Aorta (tissue), 5 donors: Measurements from ENCODE around the gene BCKDHA. TPM values are rescaled to one million over a fixed set of nuclear protein-coding genes. Genes with fewer than 3 reads are reported as not detected.

Experiments
- ATAC-seq: fragments of 200-7000 bp; cut with Tn5 transposase; one replicate; pipeline ENCODE4 v1.9.1; 2022; ENCODE audit warnings: moderate library complexity; ENCODE audit not compliant: low FRiP score
- DNase-seq, 2 donors: peaks; one replicate each; pipeline ENCODE4 v3.0.0-alpha.2; 2020
- H3K27ac ChIP-seq, 2 donors: one replicate each; pipeline ENCODE4 v1.5.1; 2013; ENCODE audit warnings: low read length in 2 of 2, mild to moderate bottlenecking in 2 of 2, moderate library complexity in 2 of 2, control low read depth in 1 of 2, inconsistent platforms in 1 of 2, low read depth in 1 of 2
- H3K27me3 ChIP-seq, 2 donors: one replicate each; pipeline ENCODE4 v1.6.1; 2013; ENCODE audit warnings: control low read depth in 1 of 2, low read length in 1 of 2, mild to moderate bottlenecking in 1 of 2, moderate library complexity in 1 of 2; ENCODE audit not compliant: insufficient read depth in 2 of 2, control insufficient read depth in 1 of 2
- H3K36me3 ChIP-seq, 2 donors: one replicate each; pipeline ENCODE4 v1.6.1; 2013; ENCODE audit warnings: control low read depth in 1 of 2, low read length in 1 of 2, mild to moderate bottlenecking in 1 of 2; ENCODE audit not compliant: insufficient read depth in 2 of 2, control insufficient read depth in 1 of 2
- H3K4me1 ChIP-seq, 2 donors: one replicate each; pipeline ENCODE4 v1.6.1; 2013; ENCODE audit warnings: low read length in 2 of 2, control low read depth in 1 of 2, mild to moderate bottlenecking in 1 of 2, moderate library complexity in 1 of 2; ENCODE audit not compliant: insufficient read depth in 2 of 2, control insufficient read depth in 1 of 2
- H3K4me3 ChIP-seq, 2 donors: one replicate each; pipeline ENCODE4 v1.5.1; 2013; ENCODE audit warnings: low read length in 2 of 2, control low read depth in 1 of 2, mild to moderate bottlenecking in 1 of 2
- H3K9me3 ChIP-seq: one replicate; pipeline ENCODE4 v1.6.1; 2013; ENCODE audit warnings: mild to moderate bottlenecking, low read length; ENCODE audit not compliant: control insufficient read depth
- WGBS, 2 donors: extraction: QIAGEN DNeasy Blood & Tissue Kit; methylation state at CpG; one replicate each; pipeline ENCODE4 v1.1.7; 2013; 5-methylcytosine and 5-hydroxymethylcytosine counted together
- intact Hi-C, 2 donors: fragments of 100-400 bp; cut with DNase I; formaldehyde crosslinking; loops; one replicate each; pipeline versions ENCODE4 v1.14.2 to v1.15.0; 2022
- polyA plus RNA-seq, 2 donors: library from polyadenylated mRNA; stranded (reverse); fragments of 200-250 nt; gene quantifications; one replicate each; pipeline ENCODE4 v1.2.3, GENCODE V29; 2013
- total RNA-seq, 2 donors: library from RNA; stranded (reverse); fragmentation: NEBNext Ultra II Directional; extraction: Animal tissue kit (Norgen Biotek cat#: 25700); gene quantifications; one replicate each; pipeline ENCODE4 v1.2.1, GENCODE V29; 2021
- donor health status: healthy with polysubstance abuse.
- donor health status: Bipolar disorder and iron deficiency.
- donor health status: DM: no; HTN: no; CAD: no.
- donor health status: DM: no; HTN: no; CAD: no.
- donor health status: DM: yes; HTN: yes; CAD: no.

The BCKDHA gene
- total and polyA plus RNA-seq, 4 donors, result 11.1 to 50.6 (median 13.4) TPM

DNA sequence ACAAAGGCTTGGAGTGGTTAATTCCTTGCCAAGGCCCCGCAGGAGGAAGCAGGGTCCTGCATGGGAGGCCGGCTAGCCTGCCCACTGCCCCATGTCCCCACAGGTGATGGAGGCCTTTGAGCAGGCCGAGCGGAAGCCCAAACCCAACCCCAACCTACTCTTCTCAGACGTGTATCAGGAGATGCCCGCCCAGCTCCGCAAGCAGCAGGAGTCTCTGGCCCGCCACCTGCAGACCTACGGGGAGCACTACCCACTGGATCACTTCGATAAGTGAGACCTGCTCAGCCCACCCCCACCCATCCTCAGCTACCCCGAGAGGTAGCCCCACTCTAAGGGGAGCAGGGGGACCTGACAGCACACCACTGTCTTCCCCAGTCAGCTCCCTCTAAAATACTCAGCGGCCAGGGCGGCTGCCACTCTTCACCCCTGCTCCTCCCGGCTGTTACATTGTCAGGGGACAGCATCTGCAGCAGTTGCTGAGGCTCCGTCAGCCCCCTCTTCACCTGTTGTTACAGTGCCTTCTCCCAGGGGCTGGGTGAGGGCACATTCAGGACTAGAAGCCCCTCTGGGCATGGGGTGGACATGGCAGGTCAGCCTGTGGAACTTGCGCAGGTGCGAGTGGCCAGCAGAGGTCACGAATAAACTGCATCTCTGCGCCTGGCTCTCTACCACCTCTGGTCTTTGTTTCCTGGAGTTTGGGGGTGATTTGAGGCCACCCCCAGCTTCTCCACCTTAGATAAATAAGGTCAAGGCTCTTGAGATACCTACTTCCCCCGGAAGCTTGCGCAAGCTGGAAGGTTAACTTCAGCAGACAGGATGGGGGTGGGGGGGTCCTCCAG, 26.9 kb downstream of the BCKDHA start:
- no peak for ATAC-seq
- no peak overlapping the region for H3K4me3 ChIP-seq
- H3K9me3 ChIP-seq, result no peaks in the 10 kb centered on the region
- no peaks in the 10 kb centered on the region for H3K4me1 ChIP-seq
- no peak for DNase-seq
- no peak overlapping the region for H3K27ac ChIP-seq
- intact Hi-C loops, result loop anchor here in 1 of 2 donors (5.0 kb wide), 1 partner anchor 72 kb away; the partner anchor contains the start of gene TGFB1
- WGBS, 2 donors, result 85 to 89% methylated on average over 20 to 21 of the region's 21 CpGs
- H3K36me3 ChIP-seq, result peaks cover 0 to 4% of the 10 kb centered on the region in 2 donors
- no peaks in the 10 kb centered on the region for H3K27me3 ChIP-seq

DNA sequence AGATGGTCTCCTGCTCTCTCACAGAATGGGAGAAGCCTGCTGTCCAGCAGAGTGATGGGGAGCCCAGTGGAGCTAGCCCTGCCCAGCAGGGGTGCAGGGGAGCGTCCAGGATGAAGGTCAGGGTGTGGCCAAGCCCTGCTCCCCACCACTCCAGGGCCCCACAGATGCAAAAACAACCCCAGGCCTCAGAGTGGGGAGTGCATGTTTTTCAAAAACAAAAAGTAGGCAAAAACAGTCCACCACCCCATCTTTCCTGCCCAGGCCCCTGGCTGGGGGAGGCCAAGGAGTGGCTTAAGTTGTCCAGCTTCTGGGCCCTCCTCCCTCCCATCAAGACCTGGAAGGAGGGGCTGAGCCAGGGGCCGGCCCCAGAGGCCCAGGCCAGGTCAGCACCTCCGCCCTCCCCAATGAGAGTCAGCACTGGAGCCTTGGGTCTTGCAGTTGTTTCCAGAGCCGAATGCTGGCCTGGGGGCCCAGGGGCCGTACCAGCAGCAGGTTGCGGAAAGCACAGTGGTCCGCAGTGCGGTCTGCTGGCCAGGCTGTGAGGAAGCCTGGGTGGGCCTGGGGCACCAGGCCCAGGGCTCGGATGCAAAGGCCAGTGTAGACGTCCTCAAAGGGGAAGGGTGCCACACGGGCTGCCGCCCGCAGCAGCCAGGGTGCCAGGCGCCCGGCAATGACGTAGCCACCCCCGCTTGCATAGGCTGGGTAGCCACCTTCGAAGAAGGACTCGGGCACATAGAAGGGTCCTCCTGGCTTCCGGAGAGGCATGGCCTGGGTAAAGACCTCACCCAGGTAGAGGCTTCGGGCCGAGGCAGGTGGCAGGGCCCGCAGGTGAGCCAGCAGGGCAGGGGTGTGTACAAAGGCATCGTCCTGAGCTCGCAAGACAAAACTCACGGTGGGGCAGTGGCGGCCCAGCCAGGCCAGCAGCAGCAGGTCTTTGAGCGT, 27.8 kb downstream of the BCKDHA start:
- ATAC-seq (no peak), DNase-seq (no peak)
- no peaks in the 10 kb centered on the region for H3K4me1 ChIP-seq
- 89 to 90% methylated on average over 28 of the region's 28 CpGs for WGBS, 2 donors
- no peaks in the 10 kb centered on the region for H3K27me3 ChIP-seq
- intact Hi-C loops, result loop anchor here in 1 of 2 donors (5.0 kb wide), 1 partner anchor 73 kb away; the partner anchor contains the start of gene TGFB1
- no peak overlapping the region for H3K4me3 ChIP-seq
- H3K36me3 ChIP-seq, result peaks cover 0 to 2% of the 10 kb centered on the region in 2 donors
- H3K27ac ChIP-seq, result no peak overlapping the region
- H3K9me3 ChIP-seq, result no peaks in the 10 kb centered on the region

DNA sequence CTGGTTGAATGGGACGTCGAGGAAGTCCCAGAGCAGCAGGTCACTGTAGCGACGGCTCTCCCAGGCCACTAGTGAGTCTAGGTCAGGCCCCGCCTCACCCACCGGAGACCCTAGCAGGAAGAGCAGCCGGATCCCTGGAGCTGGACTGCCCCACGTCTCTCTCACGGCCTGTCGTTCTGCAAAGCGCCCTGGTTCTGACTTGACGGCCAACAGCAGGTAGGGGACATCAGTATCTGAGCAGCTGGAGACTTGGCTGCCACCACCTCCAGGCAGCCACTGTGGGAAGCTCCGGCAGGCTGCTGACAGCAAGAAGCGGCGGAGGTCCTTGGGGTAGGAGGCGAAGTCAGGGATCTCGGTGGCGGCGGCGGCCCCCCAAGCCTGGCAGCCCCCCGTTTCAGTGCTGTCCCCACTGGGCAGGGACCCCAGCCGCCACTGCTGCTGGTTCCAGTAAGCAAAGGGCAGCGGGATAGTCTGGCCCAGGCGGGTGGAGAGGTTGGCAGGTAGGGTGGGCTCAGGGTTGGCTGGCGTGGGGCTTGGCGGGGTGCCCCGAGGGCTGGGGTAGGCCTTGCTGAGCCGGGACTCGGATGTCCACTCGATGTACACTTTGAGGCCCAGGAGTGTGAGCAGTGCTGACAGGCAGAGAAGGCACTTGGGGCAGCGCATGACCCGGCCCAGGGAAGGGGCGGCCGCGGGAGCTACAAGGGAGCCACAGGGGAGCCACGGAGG, 28.7 kb downstream of the BCKDHA start:
- H3K36me3 ChIP-seq, result peaks cover 0 to 2% of the 10 kb centered on the region in 2 donors
- no peak overlapping the region for H3K27ac ChIP-seq
- H3K4me1 ChIP-seq, result no peaks in the 10 kb centered on the region
- no peak for ATAC-seq
- H3K4me3 ChIP-seq, result peak overlapping the region in 1 of 2 donors; percentile 33
- intact Hi-C loops, result loop anchor here in 1 of 2 donors (5.0 kb wide), 1 partner anchor 74 kb away; the partner anchor contains the start of gene TGFB1
- 75% methylated on average over 34 to 36 of the region's 36 CpGs for WGBS, 2 donors
- no peak for DNase-seq
- H3K9me3 ChIP-seq, result no peaks in the 10 kb centered on the region
- H3K27me3 ChIP-seq, result no peaks in the 10 kb centered on the region

DNA sequence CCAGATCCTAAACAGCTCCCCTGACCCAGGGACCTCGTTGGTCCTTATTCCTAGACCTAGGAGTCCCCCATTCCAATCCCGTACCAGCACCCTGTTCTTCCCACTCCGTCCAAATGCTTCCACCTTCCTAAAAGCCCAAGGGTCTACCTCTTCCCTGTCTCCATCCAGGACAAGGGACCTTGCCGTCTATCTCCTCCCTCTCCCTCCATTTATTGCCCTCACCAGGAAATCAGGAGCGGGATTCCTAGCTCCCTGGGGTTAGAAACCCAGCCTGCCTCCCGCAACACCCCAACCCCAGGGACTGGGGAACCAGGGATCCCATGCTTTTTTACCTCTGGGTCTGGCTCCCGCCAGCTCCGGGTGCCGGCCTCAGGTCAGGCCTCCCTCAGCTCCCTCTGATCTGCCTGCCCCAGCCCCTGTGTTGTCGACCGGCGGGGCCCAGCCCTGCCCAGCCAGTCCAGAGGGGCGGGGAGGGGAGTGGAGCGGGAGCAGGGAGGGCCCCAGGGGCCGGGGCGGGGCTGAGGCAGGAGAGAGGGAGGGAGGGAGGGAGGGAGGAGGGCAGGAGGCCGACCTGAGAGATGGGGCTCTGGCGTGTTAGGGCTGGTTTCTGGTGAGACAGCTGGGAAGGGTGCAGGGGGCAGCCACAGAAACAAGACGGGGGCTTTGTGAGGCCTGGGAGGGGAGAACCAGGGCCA, 29.5 kb downstream of the BCKDHA start, which contains the start of gene B3GNT8:
B3GNT8 (minus strand) TSS at position 423 of the 695 bp plus-strand sequence. CDS start 596 bp downstream, outside the sequence.
- Histone ChIP-seq H3K36me3 (peaks cover 0 to 2% of the 10 kb centered on the region in 2 donors), H3K4me3 (peak within 1 kb of the TSS; percentile 33 to 53), H3K4me1 (no peaks in the 10 kb centered on the region), H3K27me3 (no peaks in the 10 kb centered on the region), H3K27ac (peak within 1 kb of the TSS in 1 of 2 donors; percentile 48), H3K9me3 (no peaks in the 10 kb centered on the region)
- intact Hi-C loops, result loop anchor here in 1 of 2 donors (5.0 kb wide), 1 partner anchor 75 kb away; the partner anchor contains the start of gene TGFB1
- 4 to 6% methylated on average over 15 to 19 of the region's 19 CpGs for WGBS, 2 donors
- ATAC-seq, result peak; percentile 94
- peak; percentile 92 to 94 for DNase-seq

DNA sequence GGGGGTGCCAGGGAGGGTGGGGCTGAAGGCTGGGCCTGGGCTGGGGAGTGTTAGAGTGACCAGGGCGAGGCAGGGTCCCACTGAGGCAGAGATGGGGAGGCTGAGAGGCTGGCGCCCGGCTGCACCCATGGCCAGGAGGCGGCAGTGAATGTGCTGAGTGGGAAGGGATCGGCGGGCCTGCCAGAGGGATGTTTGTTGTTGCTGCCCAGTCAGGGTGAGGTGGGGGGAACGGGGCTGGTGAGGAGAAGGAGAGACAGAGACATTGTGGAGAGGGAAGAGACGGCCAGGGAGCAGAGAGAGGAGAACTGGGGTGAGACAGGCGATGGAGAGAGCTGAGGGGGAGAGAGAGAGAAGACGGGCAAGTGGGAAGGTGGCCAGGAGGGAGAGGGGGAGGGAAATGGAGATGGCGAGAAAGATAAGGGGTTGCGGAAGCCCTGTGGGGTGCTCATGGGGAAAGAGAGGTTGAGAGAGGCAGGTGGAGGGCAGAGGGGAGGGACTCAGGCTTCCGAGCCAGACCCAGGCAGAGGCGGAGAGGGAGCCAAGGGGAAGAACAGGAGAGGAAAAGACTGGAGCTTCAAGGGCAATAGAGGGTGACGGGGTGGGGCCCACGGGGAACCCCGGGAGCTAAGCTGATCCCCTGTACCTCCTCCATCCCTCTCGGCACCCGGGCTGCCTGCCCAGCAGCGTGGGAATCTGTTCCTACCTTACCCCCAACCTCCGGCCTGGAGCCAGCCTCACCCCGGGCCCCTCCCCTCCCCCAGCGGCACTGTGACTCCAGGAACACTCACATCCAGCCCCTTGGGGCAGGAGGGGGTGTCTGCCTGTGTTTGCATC, 30.2 kb downstream of the BCKDHA start:
- intact Hi-C loops, result loop anchor here in 1 of 2 donors (5.0 kb wide), 1 partner anchor 76 kb away; the partner anchor contains the start of gene TGFB1
- no peaks in the 10 kb centered on the region for H3K4me1 ChIP-seq
- ATAC-seq, result peak; percentile 47
- H3K36me3 ChIP-seq, result peaks cover 0 to 2% of the 10 kb centered on the region in 2 donors
- no peaks in the 10 kb centered on the region for H3K27me3 ChIP-seq
- H3K9me3 ChIP-seq, result no peaks in the 10 kb centered on the region
- 1 to 2% methylated on average over 22 to 23 of the region's 23 CpGs for WGBS, 2 donors
- peak in 1 of 2 donors; percentile 83 for DNase-seq
- peak overlapping the region; percentile 33 to 53 for H3K4me3 ChIP-seq
- H3K27ac ChIP-seq, result peak overlapping the region in 1 of 2 donors; percentile 41

DNA sequence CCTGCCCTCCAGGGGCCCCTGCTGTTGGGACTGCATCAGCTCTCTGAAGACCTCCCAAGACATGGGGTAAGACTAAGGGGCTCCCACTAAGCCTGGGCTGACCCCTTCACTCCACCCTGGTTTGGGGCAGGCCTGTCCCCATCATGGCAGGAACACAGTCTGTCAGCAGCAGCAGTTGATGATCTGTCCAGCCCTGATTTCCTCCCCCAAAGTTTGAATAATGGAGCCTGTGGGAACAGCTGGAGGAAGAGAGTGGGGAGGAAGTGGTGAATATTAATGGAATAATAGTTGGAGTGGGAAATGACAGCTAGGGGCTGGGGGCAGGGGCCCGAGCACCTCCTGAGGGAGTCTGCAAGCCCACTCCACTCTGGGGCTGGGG, 30.9 kb downstream of the BCKDHA start:
- 43 to 64% methylated on average over 1 of the region's 1 CpG for WGBS, 2 donors

DNA sequence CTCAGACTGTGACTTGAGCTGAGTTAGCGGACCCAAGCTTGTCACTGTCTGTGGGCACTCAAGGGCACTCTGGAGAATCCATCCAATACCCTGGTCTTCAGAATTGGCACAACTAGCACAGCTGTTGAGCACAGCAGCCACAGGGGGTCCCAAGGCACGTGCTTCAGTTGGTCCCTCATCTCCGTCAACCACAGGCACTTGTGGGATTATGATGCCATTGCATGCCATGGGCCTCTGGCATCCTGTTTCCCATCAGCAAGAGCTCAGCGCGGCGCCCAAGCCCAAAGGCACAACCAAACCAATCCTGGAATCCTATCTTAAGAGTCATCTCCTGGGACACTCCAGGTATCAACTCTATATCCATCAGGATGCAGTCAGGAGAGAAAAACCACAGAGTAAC, 33.3 kb downstream of the BCKDHA start:
- Histone ChIP-seq H3K27ac (no peak overlapping the region), H3K9me3 (no peaks in the 10 kb centered on the region), H3K27me3 (no peaks in the 10 kb centered on the region), H3K4me3 (no peak overlapping the region), H3K36me3 (peaks cover 0 to 2% of the 10 kb centered on the region in 2 donors), H3K4me1 (no peaks in the 10 kb centered on the region)
- intact Hi-C loops, result no loop called here
- WGBS, 2 donors, result 72 to 79% methylated on average over 6 of the region's 6 CpGs
- no peak for ATAC-seq
- DNase-seq, result no peak

More for the DNA sequence above, 30.9 kb downstream of the BCKDHA start:
- Histone ChIP-seq H3K4me3 (no peak overlapping the region), H3K4me1 (no peaks in the 10 kb centered on the region), H3K27me3 (no peaks in the 10 kb centered on the region), H3K27ac (peak overlapping the region in 1 of 2 donors; percentile 23), H3K9me3 (no peaks in the 10 kb centered on the region), H3K36me3 (peaks cover 0 to 4% of the 10 kb centered on the region in 2 donors)
- ATAC-seq (no peak), DNase-seq (no peak)
- intact Hi-C loops, result loop anchor here in 1 of 2 donors (5.0 kb wide), 1 partner anchor 76 kb away; the partner anchor contains the start of gene TGFB1
